ENCODE measurements around the gene SLC25A11. TPM values are rescaled to one million over a fixed set of nuclear protein-coding genes. Genes with fewer than 3 reads are reported as not detected.

SLC25A11 gene
- total and polyA plus RNA-seq, 8 donors = 25.2 to 73.5 (median 42.1) TPM

DNA sequence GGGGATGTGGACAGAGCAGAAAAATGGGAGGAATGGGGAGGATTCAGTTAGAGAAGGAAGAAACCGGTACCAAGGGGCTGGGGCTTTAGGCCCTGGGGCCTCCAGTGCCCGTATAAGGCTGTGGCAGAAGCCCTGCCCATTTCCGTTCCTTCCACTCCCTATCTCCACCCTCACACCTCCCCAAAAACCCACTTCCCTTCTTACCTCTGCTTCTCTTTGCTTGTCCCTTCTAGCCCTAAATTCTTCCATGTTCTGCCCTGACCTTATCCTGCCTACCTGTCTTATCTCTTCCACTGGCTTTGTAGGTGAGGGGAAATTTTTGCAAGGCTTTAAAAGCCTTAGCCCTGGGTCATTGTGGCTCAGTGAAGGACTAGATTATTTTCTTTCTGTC is 4.3 kb upstream of the SLC25A11 start:
- peak overlapping the region in 2 of 4 donors; percentile 100 for H3K4me3 ChIP-seq
- peaks cover 49 to 70% (median 69%) of the 10 kb centered on the region in 4 donors for H3K4me1 ChIP-seq
- no peaks in the 10 kb centered on the region for H3K9me3 ChIP-seq
- H3K36me3 ChIP-seq = peaks cover 41 to 51% (median 50%) of the 10 kb centered on the region in 4 donors
- DNase-seq = no peak
- TF ChIP-seq, protein P1, sequence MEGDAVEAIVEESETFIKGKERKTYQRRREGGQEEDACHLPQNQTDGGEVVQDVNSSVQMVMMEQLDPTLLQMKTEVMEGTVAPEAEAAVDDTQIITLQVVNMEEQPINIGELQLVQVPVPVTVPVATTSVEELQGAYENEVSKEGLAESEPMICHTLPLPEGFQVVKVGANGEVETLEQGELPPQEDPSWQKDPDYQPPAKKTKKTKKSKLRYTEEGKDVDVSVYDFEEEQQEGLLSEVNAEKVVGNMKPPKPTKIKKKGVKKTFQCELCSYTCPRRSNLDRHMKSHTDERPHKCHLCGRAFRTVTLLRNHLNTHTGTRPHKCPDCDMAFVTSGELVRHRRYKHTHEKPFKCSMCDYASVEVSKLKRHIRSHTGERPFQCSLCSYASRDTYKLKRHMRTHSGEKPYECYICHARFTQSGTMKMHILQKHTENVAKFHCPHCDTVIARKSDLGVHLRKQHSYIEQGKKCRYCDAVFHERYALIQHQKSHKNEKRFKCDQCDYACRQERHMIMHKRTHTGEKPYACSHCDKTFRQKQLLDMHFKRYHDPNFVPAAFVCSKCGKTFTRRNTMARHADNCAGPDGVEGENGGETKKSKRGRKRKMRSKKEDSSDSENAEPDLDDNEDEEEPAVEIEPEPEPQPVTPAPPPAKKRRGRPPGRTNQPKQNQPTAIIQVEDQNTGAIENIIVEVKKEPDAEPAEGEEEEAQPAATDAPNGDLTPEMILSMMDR (IDR thresholded peaks at IDR 0.05) = no peak
- TF ChIP-seq EP300 (IDR thresholded peaks at IDR 0.05) = no peak
- no peak for TF ChIP-seq POLR2AphosphoS5 (IDR thresholded peaks at IDR 0.05)
- TF ChIP-seq POLR2A (IDR thresholded peaks at IDR 0.05) = no peak
- H3K27ac ChIP-seq = peak overlapping the region; percentile 72 to 100 (median 97)
- WGBS, 5 donors = 22 to 29% (median 27%) methylated on average over 3 of the region's 3 CpGs
- H3K27me3 ChIP-seq = no peaks in the 10 kb centered on the region
- intact Hi-C loops (cut with DNase I; ENCODE audit: low total_unique reads) = no loop called here

- no peak for DNase-seq
- Histone ChIP-seq H3K36me3 (peaks cover 46 to 56% (median 55%) of the 10 kb centered on the region in 4 donors), H3K4me1 (peaks cover 61 to 82% (median 81%) of the 10 kb centered on the region in 4 donors)
These were observed 3.1 kb upstream of the SLC25A11 start for GRCh38 chr17:4942760-4943508.

DNA sequence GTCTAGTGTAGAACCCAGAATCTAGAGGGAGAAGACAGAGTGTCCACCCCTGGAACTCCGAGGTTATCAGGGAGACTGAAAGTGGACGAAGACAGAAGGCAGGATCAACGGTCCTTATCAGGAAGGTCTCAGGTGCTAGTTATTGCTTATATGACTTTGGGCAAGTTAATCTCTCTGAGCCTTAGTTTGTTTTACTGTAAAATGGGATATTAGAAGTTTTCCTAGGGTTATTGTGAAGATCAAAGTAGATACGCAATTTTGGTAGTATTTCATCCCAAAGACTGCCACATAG is 1.4 kb upstream of the SLC25A11 start:
- no peak for DNase-seq
- peaks cover 58 to 66% (median 65%) of the 10 kb centered on the region in 4 donors for H3K36me3 ChIP-seq
- H3K4me3 ChIP-seq = peak overlapping the region; percentile 70 to 91 (median 84)
- WGBS, 5 donors = 20 to 37% (median 31%) methylated on average over 4 of the region's 4 CpGs
- H3K9me3 ChIP-seq = no peaks in the 10 kb centered on the region
- no peak for TF ChIP-seq POLR2A (IDR thresholded peaks at IDR 0.05)
- TF ChIP-seq, protein P1 (IDR thresholded peaks at IDR 0.05) = no peak
- no peak for TF ChIP-seq POLR2AphosphoS5 (IDR thresholded peaks at IDR 0.05)
- peaks cover 55 to 76% (median 75%) of the 10 kb centered on the region in 4 donors for H3K4me1 ChIP-seq
- intact Hi-C loops (cut with DNase I; ENCODE audit: low total_unique reads) = no loop called here
- H3K27me3 ChIP-seq = no peaks in the 10 kb centered on the region
- H3K27ac ChIP-seq = peak overlapping the region in 4 of 5 donors; percentile 91 to 100 (median 96)

More at GRCh38 chr17:4942760-4943508, 3.1 kb upstream of the SLC25A11 start:
- Histone ChIP-seq H3K9me3 (no peaks in the 10 kb centered on the region), H3K27me3 (no peaks in the 10 kb centered on the region), H3K27ac (peak overlapping the region in 3 of 5 donors; percentile 5 to 100 (median 53)), H3K4me3 (peak overlapping the region in 2 of 4 donors; percentile 91 to 100)
- TF ChIP-seq EP300 (IDR thresholded peaks at IDR 0.05) = no peak
- no peak for TF ChIP-seq POLR2AphosphoS5 (IDR thresholded peaks at IDR 0.05)
- TF ChIP-seq POLR2A (IDR thresholded peaks at IDR 0.05) = no peak
- TF ChIP-seq, protein P1 (IDR thresholded peaks at IDR 0.05) = no peak
- WGBS, 5 donors = 73 to 82% (median 75%) methylated on average over 13 of the region's 13 CpGs
- intact Hi-C loops (cut with DNase I; ENCODE audit: low total_unique reads) = no loop called here

DNA sequence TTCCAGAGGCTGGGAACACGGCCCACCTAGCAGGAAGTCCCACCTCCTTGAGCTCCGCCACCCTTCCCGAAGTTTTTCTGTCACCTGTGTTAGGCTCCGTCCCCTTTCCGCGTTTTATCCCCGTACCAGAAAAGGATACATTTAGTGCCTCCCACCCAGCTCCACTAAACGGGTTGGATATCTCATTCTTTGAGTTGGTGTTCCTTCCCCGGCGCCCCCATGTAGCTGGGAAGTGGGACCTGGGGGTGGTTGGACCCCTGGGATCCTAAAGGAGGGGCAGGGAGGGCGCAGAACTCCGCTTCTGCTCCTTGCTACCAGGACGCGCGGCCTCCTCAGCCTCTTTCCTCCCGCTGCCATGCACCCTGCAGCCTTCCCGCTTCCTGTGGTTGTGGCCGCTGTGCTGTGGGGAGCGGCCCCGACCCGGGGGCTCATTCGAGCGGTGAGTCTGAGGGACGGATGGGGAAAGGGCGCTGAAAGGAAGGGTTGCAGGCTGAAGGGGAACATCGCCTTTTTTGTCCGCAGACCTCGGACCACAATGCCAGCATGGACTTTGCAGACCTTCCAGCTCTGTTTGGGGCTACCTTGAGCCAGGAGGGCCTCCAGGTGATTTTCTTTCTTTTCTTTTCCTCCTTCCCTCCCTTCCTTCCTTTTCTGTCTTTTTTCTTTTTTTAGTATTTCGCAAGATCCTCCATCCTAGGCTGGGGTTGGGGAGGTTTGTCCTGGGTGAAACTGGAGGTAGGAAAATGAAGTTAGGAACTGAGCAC is 891 bp upstream of the SLC25A11 start:
- H3K36me3 ChIP-seq = peaks cover 56 to 65% (median 64%) of the 10 kb centered on the region in 4 donors
- no peaks in the 10 kb centered on the region for H3K9me3 ChIP-seq
- H3K4me3 ChIP-seq = peak overlapping the region; percentile 70 to 91 (median 84)
- 0 to 1% (median 1%) methylated on average over 29 of the region's 29 CpGs for WGBS, 5 donors
- peaks cover 50 to 71% (median 70%) of the 10 kb centered on the region in 4 donors for H3K4me1 ChIP-seq
- no peaks in the 10 kb centered on the region for H3K27me3 ChIP-seq
- DNase-seq = peak in 1 of 2 donors; percentile 83
- TF ChIP-seq EP300 (IDR thresholded peaks at IDR 0.05) (no peak), POLR2AphosphoS5 (IDR thresholded peaks at IDR 0.05) (no peak), POLR2A (IDR thresholded peaks at IDR 0.05) (no peak)
- TF ChIP-seq, protein P1 (IDR thresholded peaks at IDR 0.05) = no peak
- intact Hi-C loops (cut with DNase I; ENCODE audit: low total_unique reads) = no loop called here
- peak overlapping the region; percentile 91 to 100 (median 95) for H3K27ac ChIP-seq

All from stomach (tissue), 9 donors.